H1 (cell line): ENCODE results near the gene FRK. TPM values are rescaled to one million over a fixed set of nuclear protein-coding genes. Genes with fewer than 3 reads are reported as not detected.
"Not testable (repeated sequence)": the region's sequence is repeated elsewhere in the genome, so short reads cannot be mapped to it uniquely, and the experiment has no call there.

Experiments
- CTCF ChIA-PET: fragments of 300-600 bp; sonication (Branson Sonifier 250); formaldehyde crosslinking; loops from one replicate; lab custom pipeline; 2021; ENCODE audit not compliant: partially characterized antibody; lab: Charles Lee
- POLR2A ChIA-PET: fragments of 300-600 bp; sonication (Branson Sonifier 250); formaldehyde crosslinking; loops from one replicate; lab custom pipeline; 2021; ENCODE audit warnings: inconsistent platforms; ENCODE audit not compliant: partially characterized antibody; lab: Charles Lee
- DNase-seq, 2 experiments: peaks; one replicate each; pipeline versions ENCODE4 v3.0.0 to v3.0.0-alpha.2; 2010 to 2022; ENCODE audit warnings: low spot score in 2 of 2, low read depth in 1 of 2, mixed read lengths in 1 of 2
- FAIRE-seq: peaks from 2 replicates; lab custom pipeline; 2011; peaks lifted over from hg19 to GRCh38; lab: Jason Lieb, UNC
- H2AFZ ChIP-seq: 2 replicates; pipeline ENCODE4 v1.8.1; 2012; ENCODE audit warnings: low read length, inconsistent platforms
- H2AK5ac ChIP-seq: 2 replicates; pipeline ENCODE4 v1.6.1; 2013; ENCODE audit warnings: low read depth, low read length
- H2BK120ac ChIP-seq: replicated peaks from 2 replicates; pipeline ENCODE3; 2013; ENCODE audit warnings: low read depth, low read length, inconsistent platforms
- H2BK12ac ChIP-seq: 2 replicates; pipeline ENCODE4 v1.6.1; 2013; ENCODE audit warnings: low read depth, low read length
- H2BK15ac ChIP-seq: 2 replicates; pipeline ENCODE4 v1.6.1; 2013; ENCODE audit warnings: low read length
- H2BK20ac ChIP-seq: 2 replicates; pipeline ENCODE4 v1.6.1; 2013; ENCODE audit warnings: low read length
- H2BK5ac ChIP-seq: 2 replicates; pipeline ENCODE4 v1.6.1; 2013; ENCODE audit warnings: low read depth, low read length
- H3K14ac ChIP-seq: 2 replicates; pipeline ENCODE4 v1.6.1; 2013; ENCODE audit warnings: inconsistent platforms; ENCODE audit not compliant: insufficient read length
- H3K18ac ChIP-seq: 2 replicates; pipeline ENCODE4 v1.6.1; 2013; ENCODE audit warnings: low read length; ENCODE audit errors: extremely low read depth
- H3K23ac ChIP-seq: 2 replicates; pipeline ENCODE4 v1.6.1; 2013; ENCODE audit warnings: inconsistent platforms; ENCODE audit not compliant: insufficient read length
- H3K23me2 ChIP-seq: 2 replicates; pipeline ENCODE4 v1.6.1; 2013; ENCODE audit warnings: low read depth, low read length
- H3K27ac ChIP-seq: 2 replicates; pipeline ENCODE4 v1.6.1; 2011; ENCODE audit warnings: low read depth, low read length, inconsistent platforms
- H3K27me3 ChIP-seq, 4 experiments: replicated peaks in 1 of 4; 1 replicate in 1 of 4; 2 replicates in 3 of 4; pipeline versions ENCODE4 v1.6.1 to v1.8.1; 2011 to 2013; ENCODE audit warnings: low read length in 3 of 4, mild to moderate bottlenecking in 3 of 4, inconsistent platforms in 2 of 4, mixed read lengths in 2 of 4, moderate library complexity in 1 of 4; ENCODE audit not compliant: control insufficient read depth in 3 of 4, insufficient read depth in 3 of 4; ENCODE audit errors: extremely low read depth in 1 of 4
- H3K36me3 ChIP-seq, 4 experiments: 2 replicates each; pipeline versions ENCODE4 v1.6.1 to v1.8.1; 2011 to 2013; ENCODE audit warnings: mild to moderate bottlenecking in 4 of 4, low read length in 3 of 4, moderate library complexity in 2 of 4, control low read depth in 1 of 4, inconsistent platforms in 1 of 4; ENCODE audit not compliant: insufficient read depth in 4 of 4, control insufficient read depth in 2 of 4
- H3K4ac ChIP-seq: replicated peaks from 2 replicates; pipeline ENCODE3; 2013; ENCODE audit warnings: low read length, low read depth, mixed read lengths, inconsistent platforms; ENCODE audit not compliant: insufficient read length
- H3K4me1 ChIP-seq, 4 experiments: replicated peaks in 1 of 4; 1 replicate in 1 of 4; 2 replicates in 3 of 4; pipeline versions ENCODE4 v1.6.1 to v1.8.1; 2011 to 2013; ENCODE audit warnings: low read length in 3 of 4, inconsistent platforms in 2 of 4, mixed read lengths in 1 of 4; ENCODE audit not compliant: insufficient read depth in 4 of 4, control insufficient read depth in 3 of 4
- H3K4me2 ChIP-seq, 2 experiments: 2 replicates each; pipeline versions ENCODE4 v1.6.1 to v1.8.1; 2011 to 2013; ENCODE audit warnings: low read depth in 2 of 2, low read length in 2 of 2, control low read depth in 1 of 2, inconsistent platforms in 1 of 2, mild to moderate bottlenecking in 1 of 2; ENCODE audit not compliant: insufficient read depth in 1 of 2
- H3K4me3 ChIP-seq, 4 experiments: fragments of 200-600, 300-600 bp in 1 of 4; sonication (generic), shearing (Covaris generic), sonication (Bioruptor Twin) in 1 of 4; 2 replicates each; pipeline versions ENCODE4 v1.5.1 to v1.8.1; 2011 to 2016; ENCODE audit warnings: low read length in 4 of 4, low read depth in 3 of 4, control low read depth in 2 of 4, inconsistent platforms in 2 of 4, mild to moderate bottlenecking in 2 of 4, mixed read lengths in 1 of 4, moderate library complexity in 1 of 4; ENCODE audit not compliant: insufficient read depth in 2 of 4; ENCODE audit errors: extremely low read depth in 1 of 4
- H3K56ac ChIP-seq: replicated peaks from 2 replicates; pipeline ENCODE3; 2013; ENCODE audit warnings: low read depth, mild to moderate bottlenecking, mixed read lengths, low read length, inconsistent platforms; ENCODE audit not compliant: insufficient read length
- H3K79me1 ChIP-seq: 2 replicates; pipeline ENCODE4 v1.6.1; 2013; ENCODE audit warnings: low read depth, low read length, control low read depth
- H3K79me2 ChIP-seq, 2 experiments: 2 replicates each; pipeline versions ENCODE4 v1.6.1 to v1.8.1; 2012 to 2013; ENCODE audit warnings: low read length in 2 of 2, mild to moderate bottlenecking in 2 of 2, inconsistent platforms in 1 of 2; ENCODE audit not compliant: insufficient read depth in 2 of 2, control insufficient read depth in 1 of 2
- H3K9ac ChIP-seq, 4 experiments: replicated peaks in 1 of 4; 1 replicate in 1 of 4; 2 replicates in 3 of 4; pipeline versions ENCODE4 v1.6.1 to v1.8.1; 2011 to 2013; ENCODE audit warnings: low read depth in 3 of 4, low read length in 3 of 4, control low read depth in 2 of 4, mild to moderate bottlenecking in 2 of 4, moderate library complexity in 2 of 4, inconsistent platforms in 1 of 4; ENCODE audit errors: extremely low read depth in 1 of 4
- H3K9me3 ChIP-seq, 2 experiments: 2 replicates each; pipeline versions ENCODE4 v1.6.1 to v1.8.1; 2012 to 2013; ENCODE audit warnings: mild to moderate bottlenecking in 2 of 2, moderate library complexity in 2 of 2, control low read depth in 1 of 2, inconsistent platforms in 1 of 2, low read depth in 1 of 2, low read length in 1 of 2, mixed read lengths in 1 of 2; ENCODE audit not compliant: insufficient read depth in 2 of 2
- H4K20me1 ChIP-seq, 2 experiments: replicated peaks in 1 of 2; 2 replicates each; pipeline versions ENCODE3 to v1.8.1; 2011 to 2013; ENCODE audit warnings: inconsistent platforms in 2 of 2, low read length in 2 of 2, mild to moderate bottlenecking in 1 of 2; ENCODE audit not compliant: insufficient read depth in 2 of 2, control insufficient read depth in 1 of 2
- H4K5ac ChIP-seq: 2 replicates; pipeline ENCODE4 v1.6.1; 2013; ENCODE audit warnings: low read length, low read depth, mixed read lengths, inconsistent platforms; ENCODE audit not compliant: insufficient read length
- H4K8ac ChIP-seq: 2 replicates; pipeline ENCODE4 v1.8.0; 2013; ENCODE audit warnings: mild to moderate bottlenecking, moderate library complexity, low read length, inconsistent platforms; ENCODE audit not compliant: insufficient read depth; ENCODE audit errors: extremely low read depth
- H4K91ac ChIP-seq: replicated peaks from 2 replicates; pipeline ENCODE3; 2013; ENCODE audit warnings: low read length, mixed read lengths, inconsistent platforms; ENCODE audit not compliant: insufficient read length
- WGBS, 2 experiments: shearing (Covaris generic) in 1 of 2; methylation state at CpG; one replicate each; pipeline versions ENCODE4 v1.1.6 to v1.1.7; 2013 to 2015; ENCODE audit warnings: low lambda C conversion rate in 2 of 2, mixed read lengths in 2 of 2, inconsistent platforms in 1 of 2, low coverage in 1 of 2, missing lambda C conversion rate in 1 of 2; ENCODE audit not compliant: insufficient replicate concordance in 2 of 2, insufficient coverage in 1 of 2, insufficient read length in 1 of 2; ENCODE audit errors: extremely low coverage in 1 of 2, missing lambda C conversion rate in 1 of 2; 5-methylcytosine and 5-hydroxymethylcytosine counted together
- polyA plus RNA-seq, 7 experiments: library from polyadenylated mRNA; depleted of rRNA in 3 of 7; stranded (reverse) in 5 of 7; unstranded in 2 of 7; fragments of >200 nt in 5 of 7; fragments of 200-250 nt in 2 of 7; gene quantifications; 1 replicate in 5 of 7; 2 replicates in 1 of 7; 4 replicates in 1 of 7; pipeline versions ENCODE4 v1.2.1 to v1.2.3, GENCODE V29; 2011 to 2013; ENCODE audit warnings: missing spikeins in 2 of 7, mixed read lengths in 2 of 7
- total RNA-seq: library from RNA; stranded (reverse); fragmentation: NEBNext Ultra II Directional; extraction: Animal tissue kit (Norgen Biotek cat#: 25700); gene quantifications from 2 replicates; pipeline ENCODE4 v1.2.1, GENCODE V29; 2021

The FRK gene
- total and polyA plus RNA-seq, 2 of the 8 experiments (the other 6 are each of a cell fraction or from before 2014, with no cell fraction given) = 0.11 to 0.24 TPM

DNA sequence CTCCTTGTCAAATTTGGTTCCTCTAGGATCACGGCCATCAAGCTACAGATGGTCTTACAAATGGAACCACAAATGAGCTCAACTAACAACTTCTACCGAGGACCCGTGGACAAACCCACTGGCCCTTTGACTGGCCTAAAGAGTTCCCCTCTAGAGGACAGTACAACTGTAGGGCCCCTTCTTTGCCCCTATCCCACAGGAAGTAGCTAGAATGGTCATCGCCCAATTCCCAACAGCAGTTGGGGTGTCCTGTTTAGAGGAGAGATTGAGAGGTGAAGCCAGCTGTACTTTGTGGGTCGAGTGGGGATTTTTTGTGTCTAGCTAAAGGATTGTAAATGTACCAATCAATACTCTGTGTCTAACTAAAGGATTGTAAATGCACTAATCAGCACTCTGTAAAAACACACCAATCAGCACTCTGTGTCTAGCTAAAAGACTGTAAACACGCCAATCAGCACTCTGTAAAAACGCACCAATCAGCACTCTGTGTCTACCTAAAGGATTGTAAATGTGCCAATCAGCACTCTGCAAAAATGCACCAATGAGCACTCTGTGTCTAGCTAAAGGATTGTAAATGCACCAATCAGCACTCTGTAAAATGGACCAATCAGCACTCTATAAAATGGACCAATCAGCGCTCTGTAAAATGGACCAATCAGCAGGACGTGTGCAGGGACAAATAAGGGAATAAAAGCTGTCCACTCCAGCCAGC, 35.5 kb upstream of the FRK start:
- not testable (repeated sequence) for H3K79me1 ChIP-seq, H2BK15ac ChIP-seq, H4K20me1 ChIP-seq, H2AFZ ChIP-seq, DNase-seq, H3K79me2 ChIP-seq, H3K4me1 ChIP-seq, H2BK120ac ChIP-seq, H3K4ac ChIP-seq, H3K36me3 ChIP-seq, H3K56ac ChIP-seq, H2BK20ac ChIP-seq, H2BK5ac ChIP-seq, H2AK5ac ChIP-seq, H3K27ac ChIP-seq, H3K4me3 ChIP-seq, H4K5ac ChIP-seq, H3K14ac ChIP-seq, FAIRE-seq, H3K4me2 ChIP-seq, H3K23ac ChIP-seq, H2BK12ac ChIP-seq, H4K91ac ChIP-seq, H3K27me3 ChIP-seq, H3K18ac ChIP-seq, H3K9ac ChIP-seq, H4K8ac ChIP-seq, H3K23me2 ChIP-seq
- 94% methylated on average over 9 of the region's 9 CpGs; no CpG with 5 or more reads in 1 of the 2 experiments for WGBS, 2 experiments
- H3K9me3 ChIP-seq = peaks cover 13 to 16% of the 10 kb centered on the region in 2 experiments; a peak in 3 of 4 replicates
- ChIA-PET CTCF (interaction anchor here (0.7 to 2.6 kb wide), 19 partner anchors 9 to 256 kb away, joined by 3 to 19 read pairs (median 4); partner anchors contain the start of gene COL10A1), POLR2A (interaction anchor here (0.6 kb wide), 1 partner anchor 166 kb away, joined by 3 read pairs; no protein-coding TSS in a partner anchor)
